Measurements from ENCODE around the gene GPR84.

DNA sequence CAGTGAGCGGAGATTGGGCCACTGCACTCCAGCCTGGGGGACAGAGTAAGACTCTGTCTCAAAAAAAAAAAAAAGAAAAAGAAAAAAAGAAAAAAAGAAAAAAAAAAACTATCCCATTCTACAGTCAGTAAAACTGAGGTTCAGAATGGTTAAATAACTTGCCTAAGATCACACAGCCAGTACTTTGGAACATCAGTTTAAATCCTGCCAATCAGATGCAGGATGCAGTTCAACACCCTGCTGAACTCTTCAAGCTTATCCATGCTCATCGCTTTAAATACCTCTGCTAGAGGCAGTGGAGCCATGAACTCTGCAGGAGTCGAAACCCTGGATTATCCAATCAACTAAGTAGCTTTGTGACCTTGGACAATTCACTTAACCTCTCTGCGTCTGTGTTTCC is 16.9 kb upstream of the GPR84 start:
- TF ChIP-seq, protein P1, sequence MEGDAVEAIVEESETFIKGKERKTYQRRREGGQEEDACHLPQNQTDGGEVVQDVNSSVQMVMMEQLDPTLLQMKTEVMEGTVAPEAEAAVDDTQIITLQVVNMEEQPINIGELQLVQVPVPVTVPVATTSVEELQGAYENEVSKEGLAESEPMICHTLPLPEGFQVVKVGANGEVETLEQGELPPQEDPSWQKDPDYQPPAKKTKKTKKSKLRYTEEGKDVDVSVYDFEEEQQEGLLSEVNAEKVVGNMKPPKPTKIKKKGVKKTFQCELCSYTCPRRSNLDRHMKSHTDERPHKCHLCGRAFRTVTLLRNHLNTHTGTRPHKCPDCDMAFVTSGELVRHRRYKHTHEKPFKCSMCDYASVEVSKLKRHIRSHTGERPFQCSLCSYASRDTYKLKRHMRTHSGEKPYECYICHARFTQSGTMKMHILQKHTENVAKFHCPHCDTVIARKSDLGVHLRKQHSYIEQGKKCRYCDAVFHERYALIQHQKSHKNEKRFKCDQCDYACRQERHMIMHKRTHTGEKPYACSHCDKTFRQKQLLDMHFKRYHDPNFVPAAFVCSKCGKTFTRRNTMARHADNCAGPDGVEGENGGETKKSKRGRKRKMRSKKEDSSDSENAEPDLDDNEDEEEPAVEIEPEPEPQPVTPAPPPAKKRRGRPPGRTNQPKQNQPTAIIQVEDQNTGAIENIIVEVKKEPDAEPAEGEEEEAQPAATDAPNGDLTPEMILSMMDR (IDR thresholded peaks at IDR 0.05; ENCODE audit: low read length), result no peak
- no peak for TF ChIP-seq EZH2phosphoT487 (IDR thresholded peaks at IDR 0.05; ENCODE audit: low read length)

Data from MM.1S (cell line).